HEK293 (cell line): ENCODE measurements around the gene CLASP1.

Experiments
- ATF2 ChIP-seq: fragments of 450-650 bp; formaldehyde crosslinking; IDR thresholded peaks from 2 replicates; pipeline ENCODE4 v1.5.1; 2016; ENCODE audit warnings: missing biosample characterization, missing genetic modification characterization, low read depth
- HOXA7 ChIP-seq: sonication (generic); formaldehyde crosslinking; IDR thresholded peaks from 2 replicates; pipeline ENCODE4 v1.8.1; 2022; ENCODE audit warnings: missing genetic modification reagents, borderline replicate concordance
- INSM2 ChIP-seq: fragments of 450-650 bp; formaldehyde crosslinking; IDR thresholded peaks from 2 replicates; pipeline ENCODE4 v1.5.1; 2016; ENCODE audit warnings: missing biosample characterization, missing genetic modification characterization
- PATZ1 ChIP-seq: fragments of 450-650 bp; formaldehyde crosslinking; IDR thresholded peaks from 2 replicates; pipeline ENCODE4 v1.5.1; 2016; ENCODE audit warnings: missing biosample characterization, missing genetic modification characterization
- PRDM1 ChIP-seq: fragments of 450-650 bp; formaldehyde crosslinking; IDR thresholded peaks from 2 replicates; pipeline ENCODE4; 2016; ENCODE audit warnings: missing biosample characterization, missing genetic modification characterization
- SALL2 ChIP-seq: fragments of 450-650 bp; formaldehyde crosslinking; IDR thresholded peaks from 2 replicates; pipeline ENCODE4 v1.5.0; 2017; ENCODE audit warnings: missing biosample characterization, mild to moderate bottlenecking, missing genetic modification characterization, borderline replicate concordance
- SCRT2 ChIP-seq: fragments of 450-650 bp; formaldehyde crosslinking; IDR thresholded peaks from 2 replicates; pipeline ENCODE4 v1.5.1; 2016; ENCODE audit warnings: missing biosample characterization, missing genetic modification characterization
- TCF7L2 ChIP-seq: IDR thresholded peaks from 2 replicates; pipeline ENCODE4 v1.6.1; 2011; ENCODE audit warnings: low read depth, mild to moderate bottlenecking, inconsistent platforms, low read length, moderate library complexity, borderline replicate concordance
- ZBTB17 ChIP-seq: fragments of 450-650 bp; formaldehyde crosslinking; IDR thresholded peaks from 2 replicates; pipeline ENCODE4 v1.5.1; 2016; ENCODE audit warnings: missing biosample characterization, missing genetic modification characterization
- ZBTB7A ChIP-seq: fragments of 450-650 bp; formaldehyde crosslinking; IDR thresholded peaks from 2 replicates; pipeline ENCODE4 v1.5.1; 2016; ENCODE audit warnings: low read depth, missing biosample characterization, missing genetic modification characterization
- ZNF133 ChIP-seq: fragments of 450-650 bp; formaldehyde crosslinking; IDR thresholded peaks from 2 replicates; pipeline ENCODE4 v1.5.1; 2016; ENCODE audit warnings: missing biosample characterization, missing genetic modification characterization
- ZNF184 ChIP-seq: fragments of 450-650 bp; IDR thresholded peaks from 2 replicates; pipeline ENCODE4 v1.5.1; 2018; ENCODE audit warnings: missing biosample characterization, mild to moderate bottlenecking, missing genetic modification characterization
- ZNF2 ChIP-seq: fragments of 450-650 bp; formaldehyde crosslinking; IDR thresholded peaks from 2 replicates; pipeline ENCODE4 v1.5.1; 2016; ENCODE audit warnings: missing biosample characterization, missing genetic modification characterization
- ZNF211 ChIP-seq: fragments of 450-650 bp; formaldehyde crosslinking; IDR thresholded peaks from 2 replicates; pipeline ENCODE4 v1.5.1; 2016; ENCODE audit warnings: low read depth, missing biosample characterization, missing genetic modification characterization
- ZNF239 ChIP-seq: fragments of 450-650 bp; formaldehyde crosslinking; IDR thresholded peaks from 2 replicates; pipeline ENCODE4 v1.5.1; 2016; ENCODE audit warnings: missing biosample characterization, missing genetic modification characterization
- ZNF335 ChIP-seq: fragments of 450-650 bp; formaldehyde crosslinking; conservative IDR thresholded peaks from 2 replicates; pipeline ENCODE4 v1.5.1; 2016; ENCODE audit warnings: missing biosample characterization, missing genetic modification characterization
- ZNF394 ChIP-seq: fragments of 450-650 bp; formaldehyde crosslinking; IDR thresholded peaks from 2 replicates; pipeline ENCODE4 v1.5.1; 2016; ENCODE audit warnings: missing biosample characterization, missing genetic modification characterization, mild to moderate bottlenecking, moderate library complexity, borderline replicate concordance
- ZNF404 ChIP-seq: fragments of 450-650 bp; formaldehyde crosslinking; IDR thresholded peaks from 2 replicates; pipeline ENCODE4 v1.5.1; 2017; ENCODE audit warnings: missing biosample characterization, missing genetic modification characterization
- ZNF433 ChIP-seq: fragments of 450-650 bp; formaldehyde crosslinking; IDR thresholded peaks from 2 replicates; pipeline ENCODE4 v1.5.1; 2016; ENCODE audit warnings: missing biosample characterization, missing genetic modification characterization, low read depth
- ZNF48 ChIP-seq: fragments of 450-650 bp; formaldehyde crosslinking; IDR thresholded peaks from 2 replicates; pipeline ENCODE4 v1.5.1; 2016; ENCODE audit warnings: missing biosample characterization, missing genetic modification characterization
- ZNF488 ChIP-seq: fragments of 450-650 bp; formaldehyde crosslinking; IDR thresholded peaks from 2 replicates; pipeline ENCODE4 v1.5.1; 2016; ENCODE audit warnings: missing biosample characterization, missing genetic modification characterization
- ZNF501 ChIP-seq: fragments of 450-650 bp; formaldehyde crosslinking; IDR thresholded peaks from 2 replicates; pipeline ENCODE4 v1.5.1; 2016; ENCODE audit warnings: missing biosample characterization, missing genetic modification characterization
- ZNF544 ChIP-seq: fragments of 450-650 bp; formaldehyde crosslinking; IDR thresholded peaks from 2 replicates; pipeline ENCODE4 v1.5.0; 2017; ENCODE audit warnings: missing biosample characterization, missing genetic modification characterization
- ZNF621 ChIP-seq: fragments of 450-650 bp; formaldehyde crosslinking; IDR thresholded peaks from 2 replicates; pipeline ENCODE4 v1.5.1; 2017; ENCODE audit warnings: missing biosample characterization, missing genetic modification characterization
- TF ChIP-seq, protein P1 (sequence below): fragments of 450-650 bp; formaldehyde crosslinking; conservative IDR thresholded peaks from 2 replicates; pipeline ENCODE4 v1.5.1; 2016; ENCODE audit warnings: low read depth, missing biosample characterization, missing genetic modification characterization
- TF ChIP-seq, protein P2 (sequence below): fragments of 450-650 bp; IDR thresholded peaks from 2 replicates; pipeline ENCODE4 v1.5.1; 2018; ENCODE audit warnings: missing biosample characterization, missing genetic modification characterization
- TF ChIP-seq, protein P3 (sequence below): fragments of 450-650 bp; formaldehyde crosslinking; IDR thresholded peaks from 2 replicates; pipeline ENCODE4 v1.5.1; 2016; ENCODE audit warnings: missing biosample characterization, missing genetic modification characterization

Gene CLASP1

DNA sequence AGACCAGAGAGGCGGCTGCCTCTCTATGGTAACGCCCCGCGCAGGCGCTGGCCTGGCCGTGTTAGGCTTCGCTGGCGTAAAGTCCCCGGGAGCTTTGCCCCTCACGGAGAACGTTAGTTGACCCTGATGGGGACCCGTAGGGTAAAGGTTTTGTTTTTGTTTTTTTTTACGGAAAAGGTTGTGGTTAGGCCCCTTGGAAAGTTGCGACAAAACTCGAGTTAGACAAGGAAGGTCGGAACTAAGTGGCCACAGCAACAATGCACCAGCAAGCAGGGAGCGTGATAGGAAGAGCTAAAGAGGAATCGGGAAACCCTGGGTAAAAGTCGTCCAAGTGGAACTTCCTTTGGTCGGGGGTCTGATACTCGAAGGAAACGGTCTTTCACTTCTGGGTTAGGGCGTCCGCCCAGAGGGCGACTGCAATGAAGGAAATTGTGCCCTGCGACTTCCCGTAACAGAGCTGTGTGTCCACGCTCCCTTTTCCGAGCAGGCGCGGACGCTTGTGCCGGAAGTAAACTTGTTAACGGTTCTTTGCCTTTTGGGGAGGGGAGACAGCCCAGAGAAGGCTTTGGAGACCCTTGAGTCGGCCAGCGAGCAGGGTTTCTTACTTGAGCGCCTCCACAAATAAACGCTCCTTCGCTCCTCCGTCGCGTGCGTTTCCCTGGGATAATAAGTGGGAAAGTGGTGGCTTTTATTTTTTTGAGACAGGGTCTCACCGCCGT lies 493 bp upstream of the CLASP1 start (continued):
- TF ChIP-seq ATF2 (tag by site-specific recombination) (no peak), ZNF335 (peak; percentile 81), SCRT2 (tag by site-specific recombination) (0 out of 2 replicates have a peak, but pooled peaks have one; percentile 31), TCF7L2 (peak; percentile 11; the same call in 1 of the 2 replicates), ZBTB17 (tag by site-specific recombination) (no peak), ZBTB7A (tag by site-specific recombination) (no peak), INSM2 (tag by site-specific recombination) (no peak), PRDM1 (tag by site-specific recombination) (peak; percentile 34; the same call in 1 of the 2 replicates), ZNF501 (tag by site-specific recombination) (peak; percentile 32; the same call in 1 of the 2 replicates), SALL2 (no peak), ZNF48 (no peak), HOXA7 (CRISPR knock-in tag) (no peak), ZNF211 (tag by site-specific recombination) (no peak), ZNF133 (no peak), ZNF239 (tag by site-specific recombination) (no peak), ZNF394 (tag by site-specific recombination) (peak; percentile 22; the same call in 1 of the 2 replicates), ZNF404 (no peak), ZNF184 (tag by site-specific recombination) (0 out of 2 replicates have a peak, but pooled peaks have one; percentile 27), ZNF621 (tag by site-specific recombination) (no peak), PATZ1 (0 out of 2 replicates have a peak, but pooled peaks have one; percentile 9), ZNF2 (tag by site-specific recombination) (peak; percentile 75), ZNF544 (tag by site-specific recombination) (no peak), ZNF488 (tag by site-specific recombination) (no peak), ZNF433 (tag by site-specific recombination) (no peak)
- TF ChIP-seq, protein P1, sequence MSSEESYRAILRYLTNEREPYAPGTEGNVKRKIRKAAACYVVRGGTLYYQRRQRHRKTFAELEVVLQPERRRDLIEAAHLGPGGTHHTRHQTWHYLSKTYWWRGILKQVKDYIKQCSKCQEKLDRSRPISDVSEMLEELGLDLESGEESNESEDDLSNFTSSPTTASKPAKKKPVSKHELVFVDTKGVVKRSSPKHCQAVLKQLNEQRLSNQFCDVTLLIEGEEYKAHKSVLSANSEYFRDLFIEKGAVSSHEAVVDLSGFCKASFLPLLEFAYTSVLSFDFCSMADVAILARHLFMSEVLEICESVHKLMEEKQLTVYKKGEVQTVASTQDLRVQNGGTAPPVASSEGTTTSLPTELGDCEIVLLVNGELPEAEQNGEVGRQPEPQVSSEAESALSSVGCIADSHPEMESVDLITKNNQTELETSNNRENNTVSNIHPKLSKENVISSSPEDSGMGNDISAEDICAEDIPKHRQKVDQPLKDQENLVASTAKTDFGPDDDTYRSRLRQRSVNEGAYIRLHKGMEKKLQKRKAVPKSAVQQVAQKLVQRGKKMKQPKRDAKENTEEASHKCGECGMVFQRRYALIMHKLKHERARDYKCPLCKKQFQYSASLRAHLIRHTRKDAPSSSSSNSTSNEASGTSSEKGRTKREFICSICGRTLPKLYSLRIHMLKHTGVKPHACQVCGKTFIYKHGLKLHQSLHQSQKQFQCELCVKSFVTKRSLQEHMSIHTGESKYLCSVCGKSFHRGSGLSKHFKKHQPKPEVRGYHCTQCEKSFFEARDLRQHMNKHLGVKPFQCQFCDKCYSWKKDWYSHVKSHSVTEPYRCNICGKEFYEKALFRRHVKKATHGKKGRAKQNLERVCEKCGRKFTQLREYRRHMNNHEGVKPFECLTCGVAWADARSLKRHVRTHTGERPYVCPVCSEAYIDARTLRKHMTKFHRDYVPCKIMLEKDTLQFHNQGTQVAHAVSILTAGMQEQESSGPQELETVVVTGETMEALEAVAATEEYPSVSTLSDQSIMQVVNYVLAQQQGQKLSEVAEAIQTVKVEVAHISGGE (tag by site-specific recombination), result peak; percentile 87
- TF ChIP-seq, protein P2, sequence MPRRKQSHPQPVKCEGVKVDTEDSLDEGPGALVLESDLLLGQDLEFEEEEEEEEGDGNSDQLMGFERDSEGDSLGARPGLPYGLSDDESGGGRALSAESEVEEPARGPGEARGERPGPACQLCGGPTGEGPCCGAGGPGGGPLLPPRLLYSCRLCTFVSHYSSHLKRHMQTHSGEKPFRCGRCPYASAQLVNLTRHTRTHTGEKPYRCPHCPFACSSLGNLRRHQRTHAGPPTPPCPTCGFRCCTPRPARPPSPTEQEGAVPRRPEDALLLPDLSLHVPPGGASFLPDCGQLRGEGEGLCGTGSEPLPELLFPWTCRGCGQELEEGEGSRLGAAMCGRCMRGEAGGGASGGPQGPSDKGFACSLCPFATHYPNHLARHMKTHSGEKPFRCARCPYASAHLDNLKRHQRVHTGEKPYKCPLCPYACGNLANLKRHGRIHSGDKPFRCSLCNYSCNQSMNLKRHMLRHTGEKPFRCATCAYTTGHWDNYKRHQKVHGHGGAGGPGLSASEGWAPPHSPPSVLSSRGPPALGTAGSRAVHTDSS (tag by site-specific recombination), result no peak
- TF ChIP-seq, protein P3, sequence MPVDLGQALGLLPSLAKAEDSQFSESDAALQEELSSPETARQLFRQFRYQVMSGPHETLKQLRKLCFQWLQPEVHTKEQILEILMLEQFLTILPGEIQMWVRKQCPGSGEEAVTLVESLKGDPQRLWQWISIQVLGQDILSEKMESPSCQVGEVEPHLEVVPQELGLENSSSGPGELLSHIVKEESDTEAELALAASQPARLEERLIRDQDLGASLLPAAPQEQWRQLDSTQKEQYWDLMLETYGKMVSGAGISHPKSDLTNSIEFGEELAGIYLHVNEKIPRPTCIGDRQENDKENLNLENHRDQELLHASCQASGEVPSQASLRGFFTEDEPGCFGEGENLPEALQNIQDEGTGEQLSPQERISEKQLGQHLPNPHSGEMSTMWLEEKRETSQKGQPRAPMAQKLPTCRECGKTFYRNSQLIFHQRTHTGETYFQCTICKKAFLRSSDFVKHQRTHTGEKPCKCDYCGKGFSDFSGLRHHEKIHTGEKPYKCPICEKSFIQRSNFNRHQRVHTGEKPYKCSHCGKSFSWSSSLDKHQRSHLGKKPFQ (tag by site-specific recombination), result no peak
